ENCODE data around the gene GJD2. TPM values are rescaled to one million over a fixed set of nuclear protein-coding genes. Genes with fewer than 3 reads are reported as not detected.

GJD2 gene
- total RNA-seq, 1 experiment from 2014 or later: not detected

- Mint-ChIP-seq H3K9me3 (no peaks in the 10 kb centered on the region), H3K27ac (no peak overlapping the region), H3K4me1 (peaks cover 19 to 25% of the 10 kb centered on the region in 2 experiments), H3K4me3 (no peak overlapping the region), H3K27me3 (ENCODE audit: low read depth) (no peaks in the 10 kb centered on the region; the same call in 1 of the 2 replicates), H3K36me3 (ENCODE audit: insufficient read depth in 1 of 3, low read depth in 3 of 3) (no peaks in the 10 kb centered on the region)
- Histone ChIP-seq H3K9ac (ENCODE audit: extremely low read depth, insufficient read length, low read length) (no peak overlapping the region), H3K23me2 (ENCODE audit: insufficient read length, low read depth, low read length, poor library complexity, severe bottlenecking) (no peaks in the 10 kb centered on the region), H3K14ac (ENCODE audit: insufficient read depth, low read length) (no peak overlapping the region), H3K4me1 (ENCODE audit: insufficient read depth, low read length) (no peaks in the 10 kb centered on the region), H3K56ac (ENCODE audit: insufficient read length, low read depth, low read length) (no peak overlapping the region), H3K4ac (ENCODE audit: low read depth, low read length) (no peak overlapping the region), H2BK15ac (ENCODE audit: low read depth, low read length) (no peak overlapping the region), H3K27me3 (ENCODE audit: insufficient read depth, low read length) (no peaks in the 10 kb centered on the region), H3K79me2 (ENCODE audit: insufficient read depth, low read length) (no peaks in the 10 kb centered on the region), H3K23ac (ENCODE audit: insufficient read length, low read depth, low read length) (no peak overlapping the region), H3K79me1 (ENCODE audit: insufficient read depth, low read depth, low read length, poor library complexity, severe bottlenecking) (no peaks in the 10 kb centered on the region), H2BK20ac (ENCODE audit: low read depth, low read length, poor library complexity, severe bottlenecking) (no peak overlapping the region), H4K8ac (replicated peaks; ENCODE audit: insufficient read length, low read depth, low read length) (no peak overlapping the region), H3T11ph (ENCODE audit: low read length) (no peak overlapping the region), H4K91ac (ENCODE audit: insufficient read length, low read depth, low read length) (no peak overlapping the region), H3K4me2 (ENCODE audit: insufficient read depth, insufficient read length, low read length) (no peak overlapping the region), H2AK5ac (ENCODE audit: insufficient read length, low read length) (no peak overlapping the region), H4K20me1 (ENCODE audit: control insufficient read depth, insufficient read depth, insufficient read length) (no peaks in the 10 kb centered on the region), H3K18ac (ENCODE audit: insufficient read length, low read depth, low read length) (no peak overlapping the region), H3K9me3 (ENCODE audit: control insufficient read depth, low read depth, low read length) (no peaks in the 10 kb centered on the region), H2BK5ac (ENCODE audit: insufficient read length, low read length) (no peak overlapping the region), H3K27ac (ENCODE audit: insufficient read length, low read depth, low read length) (no peak overlapping the region), H2BK12ac (ENCODE audit: insufficient read length, low read depth, low read length) (no peak overlapping the region), H2BK120ac (ENCODE audit: low read depth, low read length, poor library complexity, severe bottlenecking) (no peak overlapping the region), H4K5ac (ENCODE audit: insufficient read length, low read depth, low read length) (no peak overlapping the region), H2AFZ (ENCODE audit: low read length) (no peak overlapping the region)
- TF ChIP-seq, protein P1, sequence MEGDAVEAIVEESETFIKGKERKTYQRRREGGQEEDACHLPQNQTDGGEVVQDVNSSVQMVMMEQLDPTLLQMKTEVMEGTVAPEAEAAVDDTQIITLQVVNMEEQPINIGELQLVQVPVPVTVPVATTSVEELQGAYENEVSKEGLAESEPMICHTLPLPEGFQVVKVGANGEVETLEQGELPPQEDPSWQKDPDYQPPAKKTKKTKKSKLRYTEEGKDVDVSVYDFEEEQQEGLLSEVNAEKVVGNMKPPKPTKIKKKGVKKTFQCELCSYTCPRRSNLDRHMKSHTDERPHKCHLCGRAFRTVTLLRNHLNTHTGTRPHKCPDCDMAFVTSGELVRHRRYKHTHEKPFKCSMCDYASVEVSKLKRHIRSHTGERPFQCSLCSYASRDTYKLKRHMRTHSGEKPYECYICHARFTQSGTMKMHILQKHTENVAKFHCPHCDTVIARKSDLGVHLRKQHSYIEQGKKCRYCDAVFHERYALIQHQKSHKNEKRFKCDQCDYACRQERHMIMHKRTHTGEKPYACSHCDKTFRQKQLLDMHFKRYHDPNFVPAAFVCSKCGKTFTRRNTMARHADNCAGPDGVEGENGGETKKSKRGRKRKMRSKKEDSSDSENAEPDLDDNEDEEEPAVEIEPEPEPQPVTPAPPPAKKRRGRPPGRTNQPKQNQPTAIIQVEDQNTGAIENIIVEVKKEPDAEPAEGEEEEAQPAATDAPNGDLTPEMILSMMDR (conservative IDR thresholded peaks at IDR 0.05): no peak
- no CpG with 5 or more reads among the region's 2 CpGs for WGBS (ENCODE audit: extremely low coverage, insufficient read length, low lambda C conversion rate)
- DNase-seq: no peak
Observed at GRCh38 chr15:34772312-34772711, 17.5 kb upstream of the GJD2 start.
